ENCODE measurements around the gene MED15.

DNA sequence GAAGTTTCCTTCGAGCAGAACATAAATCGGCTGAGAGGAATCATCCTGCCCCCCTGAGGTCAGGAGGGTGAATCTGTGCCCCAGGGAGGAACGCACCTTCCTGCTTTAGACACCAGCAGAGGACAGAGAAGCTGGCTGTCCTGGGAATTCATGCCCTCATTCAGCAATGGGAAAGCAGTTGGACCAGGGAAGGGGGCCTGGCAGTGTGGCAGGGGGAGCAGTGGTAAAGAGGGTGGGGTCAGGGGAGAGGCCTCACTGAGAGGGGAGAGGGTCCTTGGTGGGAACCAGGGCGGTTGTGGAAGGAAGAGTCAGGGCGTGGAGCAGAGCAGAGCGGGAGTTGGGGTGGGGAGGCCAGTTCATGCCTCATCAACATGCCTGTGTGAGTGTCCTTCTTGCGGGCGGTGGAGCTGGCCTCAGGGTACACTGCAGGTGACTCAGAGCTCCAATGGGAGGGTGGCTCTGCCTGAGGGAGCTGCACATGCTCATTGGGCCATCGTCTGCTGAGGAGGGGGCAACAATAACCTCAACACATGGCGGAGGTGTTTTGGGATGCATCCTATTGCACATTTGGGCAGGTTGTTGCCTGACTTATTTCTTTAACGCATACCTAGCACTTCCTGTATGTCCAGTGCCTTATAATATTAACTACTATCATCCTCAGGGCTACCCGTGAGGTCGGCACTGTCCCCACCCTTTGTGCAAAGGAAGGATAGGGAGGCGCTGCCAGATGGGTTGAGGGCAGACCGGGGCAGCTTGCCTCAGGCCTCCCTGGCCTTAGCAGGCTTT, 23.2 kb downstream of the MED15 start:
- TF ChIP-seq, protein P1, sequence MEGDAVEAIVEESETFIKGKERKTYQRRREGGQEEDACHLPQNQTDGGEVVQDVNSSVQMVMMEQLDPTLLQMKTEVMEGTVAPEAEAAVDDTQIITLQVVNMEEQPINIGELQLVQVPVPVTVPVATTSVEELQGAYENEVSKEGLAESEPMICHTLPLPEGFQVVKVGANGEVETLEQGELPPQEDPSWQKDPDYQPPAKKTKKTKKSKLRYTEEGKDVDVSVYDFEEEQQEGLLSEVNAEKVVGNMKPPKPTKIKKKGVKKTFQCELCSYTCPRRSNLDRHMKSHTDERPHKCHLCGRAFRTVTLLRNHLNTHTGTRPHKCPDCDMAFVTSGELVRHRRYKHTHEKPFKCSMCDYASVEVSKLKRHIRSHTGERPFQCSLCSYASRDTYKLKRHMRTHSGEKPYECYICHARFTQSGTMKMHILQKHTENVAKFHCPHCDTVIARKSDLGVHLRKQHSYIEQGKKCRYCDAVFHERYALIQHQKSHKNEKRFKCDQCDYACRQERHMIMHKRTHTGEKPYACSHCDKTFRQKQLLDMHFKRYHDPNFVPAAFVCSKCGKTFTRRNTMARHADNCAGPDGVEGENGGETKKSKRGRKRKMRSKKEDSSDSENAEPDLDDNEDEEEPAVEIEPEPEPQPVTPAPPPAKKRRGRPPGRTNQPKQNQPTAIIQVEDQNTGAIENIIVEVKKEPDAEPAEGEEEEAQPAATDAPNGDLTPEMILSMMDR (IDR thresholded peaks at IDR 0.05): no peak
- TF ChIP-seq POLR2A (IDR thresholded peaks at IDR 0.05) (no peak), POLR2AphosphoS5 (IDR thresholded peaks at IDR 0.05) (no peak)
